ENCODE results near the gene MX2.

- TF ChIP-seq YY1 (IDR thresholded peaks at IDR 0.05; ENCODE audit: low read depth, low read length) (no peak), MAX (IDR thresholded peaks at IDR 0.05; ENCODE audit: low read depth, low read length) (no peak), CTCF (IDR thresholded peaks at IDR 0.05 in 2 of 3, conservative IDR thresholded peaks at IDR 0.05 in 1 of 3; ENCODE audit: control insufficient read depth in 2 of 3, extremely low read depth in 1 of 3, insufficient read depth in 1 of 3, low read depth in 3 of 3, low read length in 3 of 3) (no peak), ZBED1 (IDR thresholded peaks at IDR 0.05; ENCODE audit: borderline replicate concordance) (no peak), POLR2A (IDR thresholded peaks at IDR 0.05; ENCODE audit: low read depth, low read length) (no peak), SMC3 (IDR thresholded peaks at IDR 0.05; ENCODE audit: borderline replicate concordance, low read length) (no peak), CBX3 (IDR thresholded peaks at IDR 0.05; ENCODE audit: borderline replicate concordance, low read depth) (no peak), USF1 (IDR thresholded peaks at IDR 0.05; ENCODE audit: borderline replicate concordance, extremely low read length, insufficient read depth, low read depth, low read length) (no peak), FOXM1 (IDR thresholded peaks at IDR 0.05; ENCODE audit: low read depth, low read length) (no peak), ATF7 (IDR thresholded peaks at IDR 0.05; ENCODE audit: low read depth) (no peak), SMAD1 (IDR thresholded peaks at IDR 0.05; ENCODE audit: low read depth, partially characterized antibody) (no peak), CHD2 (IDR thresholded peaks at IDR 0.05; ENCODE audit: borderline replicate concordance, low read depth, low read length) (no peak)
Measured at GRCh38 chr21:41374177-41374712, 12.4 kb downstream of the MX2 start.

Measured in GM12878 (cell line).